Islet precursor cell (in vitro differentiated cells): Measurements from ENCODE around the gene NAP1L4.

Experiments used
- DNase-seq: peaks from one replicate; pipeline ENCODE4 v3.0.0-alpha.2; 2018

Gene NAP1L4

GRCh38 chr11:2992234-2992996 is at the start of gene NAP1L4:
TSS of gene NAP1L4 (minus strand) at chr11:2992329. CDS start at chr11:2979220, 13,109 bp downstream.
- peak; percentile 98 for DNase-seq

DNA sequence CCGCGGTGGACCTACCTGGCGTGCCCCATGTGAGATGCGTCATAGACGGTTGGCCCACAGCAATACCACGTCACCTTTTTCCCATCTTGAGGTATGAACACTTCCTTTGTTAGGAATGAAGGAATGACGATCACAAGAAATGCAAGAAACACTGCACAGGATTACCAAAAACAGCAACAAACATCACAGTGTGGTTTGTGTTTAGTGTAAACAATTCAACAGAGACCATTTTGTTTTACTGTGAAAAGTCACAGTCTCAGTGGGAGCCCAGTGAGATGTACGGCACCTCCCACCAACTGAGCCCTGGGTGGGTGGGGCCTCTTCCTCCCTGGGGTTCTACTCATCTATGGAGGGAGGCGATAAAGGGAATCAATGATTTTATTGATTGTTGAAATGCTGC is 48.8 kb upstream of the NAP1L4 start:
- DNase-seq: no peak

GRCh38 chr11:3037945-3038271 is 45.8 kb upstream of the NAP1L4 start:
- no peak for DNase-seq

- peak; percentile 80 for DNase-seq
These were observed 45.2 kb upstream of the NAP1L4 start for GRCh38 chr11:3037040-3037944.

GRCh38 chr11:3036419-3036818 is 44.3 kb upstream of the NAP1L4 start:
- DNase-seq: no peak

GRCh38 chr11:3035333-3035732 is 43.2 kb upstream of the NAP1L4 start:
- no peak for DNase-seq

GRCh38 chr11:3030289-3031070 is 38.4 kb upstream of the NAP1L4 start:
- DNase-seq: no peak

GRCh38 chr11:3028813-3029212 is 36.7 kb upstream of the NAP1L4 start:
- no peak for DNase-seq

DNA sequence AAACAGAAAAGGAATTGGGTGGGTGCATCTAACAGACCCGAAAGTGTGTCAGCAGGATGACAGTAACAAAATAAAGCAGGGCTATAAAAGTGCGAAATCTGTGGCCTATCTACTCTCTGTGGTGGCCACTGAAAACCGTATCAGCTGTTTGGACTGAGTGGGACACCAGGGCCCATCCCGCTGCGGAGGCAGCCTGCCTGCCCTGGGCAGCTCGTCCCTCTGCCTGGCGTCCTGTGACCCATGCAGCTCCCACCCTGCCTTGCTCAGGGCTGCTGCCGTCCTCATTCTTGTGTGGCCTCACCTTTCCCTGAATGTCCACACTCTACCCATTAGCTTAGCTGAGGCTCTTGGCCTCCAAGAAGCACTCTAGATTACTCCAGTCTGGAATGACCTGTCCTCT is 34.7 kb upstream of the NAP1L4 start:
- DNase-seq: no peak

GRCh38 chr11:3022982-3023381 is 30.9 kb upstream of the NAP1L4 start:
- no peak for DNase-seq

- DNase-seq: no peak
These were observed 30.3 kb upstream of the NAP1L4 start for GRCh38 chr11:3022300-3022967.

DNA sequence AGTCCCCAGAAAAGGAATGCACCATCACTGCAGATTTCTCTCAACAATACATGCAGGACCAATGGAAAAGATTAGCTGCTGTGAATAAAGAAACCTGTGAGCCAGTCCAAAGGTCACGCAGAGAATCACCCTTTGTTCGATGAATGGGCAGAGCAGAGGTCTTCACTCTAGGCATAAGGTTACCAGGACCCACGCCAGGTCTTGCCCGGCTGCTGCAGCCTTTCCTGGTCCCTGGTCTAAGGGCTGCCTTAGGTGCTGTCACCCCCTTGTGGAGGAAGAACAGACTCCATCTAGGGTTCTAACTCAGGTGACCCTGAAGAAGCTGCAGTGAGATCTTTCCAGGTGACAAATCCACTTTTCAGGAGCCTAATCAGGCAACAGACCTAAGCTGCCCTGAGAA is 29.0 kb upstream of the NAP1L4 start:
- DNase-seq: peak; percentile 67

DNA sequence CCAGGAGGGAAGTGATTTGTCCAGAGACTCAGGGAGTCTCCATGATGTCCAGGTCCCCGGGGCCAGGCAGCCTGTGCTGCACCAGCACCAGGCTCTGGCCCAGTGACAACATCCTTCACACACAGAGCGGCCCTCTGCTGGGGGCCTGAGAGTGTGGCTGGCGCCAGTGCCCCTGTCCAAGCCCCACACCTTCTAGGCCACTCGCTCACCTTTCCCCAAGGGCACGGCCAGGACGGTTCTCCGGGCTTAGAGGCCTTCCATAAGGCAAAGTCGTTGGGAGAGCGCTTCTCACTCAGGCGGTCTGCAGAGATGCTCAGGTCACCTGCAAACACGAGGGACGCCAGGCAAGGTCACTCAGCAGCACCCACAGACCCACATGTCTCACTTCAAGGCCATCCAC is 27.9 kb upstream of the NAP1L4 start:
- no peak for DNase-seq

DNA sequence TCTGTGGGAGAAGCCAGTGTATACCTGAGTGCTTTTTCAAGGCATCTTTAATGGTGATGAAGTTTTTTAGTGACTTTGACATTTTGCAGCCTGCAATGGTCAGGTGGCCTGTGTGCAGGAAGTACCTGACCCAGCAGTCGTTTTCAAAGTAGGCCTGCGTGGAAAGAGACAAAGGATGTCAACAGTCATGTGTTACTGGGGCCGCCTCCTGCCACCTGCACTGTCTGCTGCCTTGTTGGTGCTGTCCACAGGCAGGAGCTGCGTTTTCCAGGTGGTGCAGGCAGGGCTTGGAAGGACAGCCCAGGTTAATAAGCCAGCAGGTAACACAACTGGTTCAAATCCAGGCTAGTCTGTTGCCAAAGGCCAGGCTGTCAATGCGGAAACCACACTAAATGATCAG is 26.5 kb upstream of the NAP1L4 start:
- DNase-seq: no peak

- no peak for DNase-seq
These were observed 24.7 kb upstream of the NAP1L4 start for GRCh38 chr11:3016861-3017260.

- DNase-seq: no peak
These were observed 23.7 kb upstream of the NAP1L4 start for GRCh38 chr11:3015796-3016195.

- no peak for DNase-seq
These were observed 22.8 kb upstream of the NAP1L4 start for GRCh38 chr11:3014943-3015342.

GRCh38 chr11:3014057-3014938 is 22.2 kb upstream of the NAP1L4 start:
- DNase-seq: no peak

GRCh38 chr11:3011891-3012885 is 20.1 kb upstream of the NAP1L4 start:
- DNase-seq: no peak

- no peak for DNase-seq
These were observed 18.6 kb upstream of the NAP1L4 start for GRCh38 chr11:3010521-3011275.
